Smooth muscle cell (in vitro differentiated cells): Measurements from ENCODE around the gene DNAJC18. TPM values are rescaled to one million over a fixed set of nuclear protein-coding genes. Genes with fewer than 3 reads are reported as not detected.

Experiments
- DNase-seq: peaks from one replicate; lab custom pipeline; 2025; ENCODE audit not compliant: unreplicated experiment; lab: John Stamatoyannopoulos, UW
- H2AFZ ChIP-seq: fragments of 200-600 bp; sonication (generic); 2 replicates; pipeline ENCODE4 v1.6.0; 2016; ENCODE audit warnings: antibody characterized with exemption, low read depth, mild to moderate bottlenecking
- H3F3A ChIP-seq: fragments of 200-600 bp; sonication (generic); 2 replicates; pipeline ENCODE4 v1.6.0; 2017; ENCODE audit warnings: antibody characterized with exemption, low read depth
- H3K27ac ChIP-seq: fragments of 200-600 bp; sonication (generic); 2 replicates; pipeline ENCODE4 v1.5.1; 2016; ENCODE audit warnings: low read depth, mild to moderate bottlenecking
- H3K27me3 ChIP-seq: fragments of 200-600 bp; sonication (generic); 2 replicates; pipeline ENCODE4 v1.6.1; 2016; ENCODE audit warnings: low read depth, mild to moderate bottlenecking
- H3K36me3 ChIP-seq: fragments of 200-600 bp; sonication (generic); 2 replicates; pipeline ENCODE4 v1.5.1; 2016; ENCODE audit warnings: low read depth
- H3K4me1 ChIP-seq: fragments of 200-600 bp; sonication (generic); 2 replicates; pipeline ENCODE4 v1.5.1; 2016; ENCODE audit warnings: low read depth
- H3K4me2 ChIP-seq: fragments of 200-600 bp; sonication (generic); 2 replicates; pipeline ENCODE4 v1.6.0; 2016; ENCODE audit warnings: mild to moderate bottlenecking
- H3K4me3 ChIP-seq: fragments of 200-600 bp; sonication (generic); 2 replicates; pipeline ENCODE4 v1.5.1; 2016; ENCODE audit warnings: mild to moderate bottlenecking
- H3K79me2 ChIP-seq: fragments of 200-600 bp; sonication (generic); 2 replicates; pipeline ENCODE4 v1.6.0; 2016; ENCODE audit warnings: low read depth, mild to moderate bottlenecking
- H3K9ac ChIP-seq: fragments of 200-600 bp; sonication (generic); 2 replicates; pipeline ENCODE4 v1.6.0; 2016; ENCODE audit warnings: low read depth
- H3K9me3 ChIP-seq: fragments of 200-600 bp; sonication (generic); replicated peaks from 2 replicates; pipeline ENCODE4 v1.5.1; 2016; ENCODE audit warnings: low read depth
- H4K20me1 ChIP-seq: fragments of 200-600 bp; sonication (generic); 2 replicates; pipeline ENCODE4 v1.6.0; 2016; ENCODE audit warnings: low read depth
- CTCF ChIP-seq: fragments of 200-600 bp; sonication (generic); IDR thresholded peaks from 2 replicates; pipeline ENCODE4 v1.5.1; 2017; ENCODE audit warnings: borderline replicate concordance, mild to moderate bottlenecking, antibody characterized with exemption; ENCODE audit not compliant: insufficient read depth, poor library complexity, severe bottlenecking
- WGBS: methylation state at CpG from one replicate; pipeline ENCODE4 v1.1.7; 2016; ENCODE audit warnings: low lambda C conversion rate; 5-methylcytosine and 5-hydroxymethylcytosine counted together
- polyA plus RNA-seq: library from polyadenylated mRNA; unstranded; fragments of >200 nt; fragmentation: Nextera tagmentation; extraction: Ambion mirVana; gene quantifications from 2 replicates; pipeline ENCODE4 v1.2.1, GENCODE V29; 2016
- small RNA-seq: library from RNA; depleted of rRNA; stranded (forward); fragments of <200 nt; gene quantifications from one replicate; pipeline ENCODE3, GENCODE V24; 2014
- total RNA-seq: library from RNA; depleted of rRNA; stranded (reverse); fragments of >200 nt; gene quantifications from 2 replicates; pipeline ENCODE4 v1.2.3, GENCODE V29; 2014

DNAJC18 gene
- total and polyA plus RNA-seq, 2 experiments from 2014 or later: 9.6 to 16.9 TPM

GRCh38 chr5:139360384-139360783, 78.9 kb downstream of the DNAJC18 start:
- no peak overlapping the region for H3K4me2 ChIP-seq
- peaks cover 98% of the 10 kb centered on the region for H4K20me1 ChIP-seq
- TF ChIP-seq CTCF: no peak
- no peaks in the 10 kb centered on the region for H3K4me1 ChIP-seq
- no peaks in the 10 kb centered on the region for H3F3A ChIP-seq
- WGBS: 98% methylated on average over 4 of the region's 4 CpGs
- no peak overlapping the region for H3K9ac ChIP-seq
- DNase-seq: no peak
- peaks cover 14% of the 10 kb centered on the region for H3K36me3 ChIP-seq
- peaks cover 85% of the 10 kb centered on the region for H3K79me2 ChIP-seq
- H3K4me3 ChIP-seq: no peak overlapping the region
- H3K27ac ChIP-seq: no peak overlapping the region
- H3K9me3 ChIP-seq: no peaks in the 10 kb centered on the region
- no peaks in the 10 kb centered on the region for H3K27me3 ChIP-seq
- no peak overlapping the region for H2AFZ ChIP-seq

Small RNA genes lying within 50 kb of the gene (small RNA-seq; reads per million reads assigned to genes)
- gene RNU5B-4P: not detected

Other genes starting within 250 kb of the DNAJC18 start
- 45.5 and 52.6 TPM in 2 replicates for gene SIL1, start 241.2 kb downstream of the DNAJC18 start, total RNA-seq
- gene SIL1, start 241.2 kb downstream of the DNAJC18 start, polyA plus RNA-seq: 119 and 126 TPM in 2 replicates
- 267 and 353 TPM in 2 replicates for gene MATR3, start 145.8 kb downstream of the DNAJC18 start, total RNA-seq
- gene MATR3, start 145.8 kb downstream of the DNAJC18 start, polyA plus RNA-seq: 151 and 169 TPM in 2 replicates
- 96.1 and 98.1 TPM in 2 replicates for gene PAIP2, start 97.7 kb downstream of the DNAJC18 start, total RNA-seq
- gene PAIP2, start 97.7 kb downstream of the DNAJC18 start, polyA plus RNA-seq: 120 and 123 TPM in 2 replicates
- not detected in 2 replicates for gene SLC23A1, start 56.2 kb downstream of the DNAJC18 start, total RNA-seq
- 0.22 and 0.35 TPM in 2 replicates for gene SLC23A1, start 56.2 kb downstream of the DNAJC18 start, polyA plus RNA-seq
- not detected in 2 replicates for gene MZB1, start 49.6 kb downstream of the DNAJC18 start, total RNA-seq
- 0.19 TPM in 1 of 2 replicates, not detected in the other for gene MZB1, start 49.6 kb downstream of the DNAJC18 start, polyA plus RNA-seq
- gene PROB1, start 44.4 kb downstream of the DNAJC18 start, total RNA-seq: 0.90 and 1.2 TPM in 2 replicates
- 3.8 and 5.7 TPM in 2 replicates for gene PROB1, start 44.4 kb downstream of the DNAJC18 start, polyA plus RNA-seq
- gene SPATA24, start 35.4 kb downstream of the DNAJC18 start, total RNA-seq: 2.0 and 4.0 TPM in 2 replicates
- gene SPATA24, start 35.4 kb downstream of the DNAJC18 start, polyA plus RNA-seq: 2.2 and 2.6 TPM in 2 replicates
- 1.7 TPM in 1 of 2 replicates, not detected in the other for gene ECSCR, start 23.2 kb upstream of the DNAJC18 start, total RNA-seq
- gene ECSCR, start 23.2 kb upstream of the DNAJC18 start, polyA plus RNA-seq: 0.41 and 0.52 TPM in 2 replicates
- gene SMIM33, start 31.5 kb upstream of the DNAJC18 start, total RNA-seq: not detected in 2 replicates
- gene SMIM33, start 31.5 kb upstream of the DNAJC18 start, polyA plus RNA-seq: not detected in 2 replicates
- 5.8 and 7.5 TPM in 2 replicates for gene STING1, start 43.2 kb upstream of the DNAJC18 start, total RNA-seq
- gene STING1, start 43.2 kb upstream of the DNAJC18 start, polyA plus RNA-seq: 7.8 and 9.6 TPM in 2 replicates
- 69.3 and 76.5 TPM in 2 replicates for gene UBE2D2, start 121.8 kb upstream of the DNAJC18 start, total RNA-seq
- gene UBE2D2, start 121.8 kb upstream of the DNAJC18 start, polyA plus RNA-seq: 174 and 200 TPM in 2 replicates
- gene CXXC5, start 208.8 kb upstream of the DNAJC18 start, total RNA-seq: 85.5 and 103 TPM in 2 replicates
- 139 and 175 TPM in 2 replicates for gene CXXC5, start 208.8 kb upstream of the DNAJC18 start, polyA plus RNA-seq